Measurements from ENCODE around the gene UGP2. TPM values are rescaled to one million over a fixed set of nuclear protein-coding genes. Genes with fewer than 3 reads are reported as not detected.
"Not testable (repeated sequence)": the region's sequence is repeated elsewhere in the genome, so short reads cannot be mapped to it uniquely, and the experiment has no call there.

UGP2 gene
- total RNA-seq, 1 donor from 2014 or later = 236 TPM

DNA sequence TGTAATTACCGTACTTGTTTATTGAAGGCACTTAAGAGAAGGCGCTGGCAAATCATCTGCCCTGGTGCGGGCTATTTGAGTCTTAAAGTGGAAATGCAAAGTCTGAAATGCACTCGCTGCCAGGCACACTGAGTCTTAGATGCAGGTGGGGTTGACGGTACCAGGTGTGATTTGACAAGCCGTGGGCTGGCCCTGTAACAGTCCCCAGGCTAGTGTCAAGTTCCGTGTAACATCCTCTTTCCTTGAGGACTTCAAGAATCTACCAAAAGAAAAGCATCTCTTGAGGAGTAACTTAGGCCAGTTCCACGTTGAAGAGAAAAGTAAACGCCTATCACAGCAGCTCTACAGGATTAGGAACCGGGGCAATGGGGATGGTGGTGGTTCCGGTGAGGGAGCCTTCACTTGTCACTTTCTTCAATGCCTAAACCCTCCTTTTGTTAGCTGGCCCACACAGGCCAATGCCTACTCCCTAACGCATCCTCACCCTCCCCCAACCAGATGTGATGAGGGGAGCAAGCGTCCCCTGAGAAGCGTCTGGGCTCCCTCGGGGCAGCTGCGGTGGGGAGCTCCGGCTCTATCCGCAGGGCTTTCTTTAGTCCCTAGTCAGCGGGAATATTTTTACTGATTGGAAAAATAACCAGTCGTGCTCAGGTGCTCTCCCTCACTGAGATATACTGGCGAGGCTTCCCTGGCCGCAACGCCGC lies 1.5 kb upstream of the UGP2 start:
- DNase-seq (ENCODE audit: low read depth) = no peak

DNA sequence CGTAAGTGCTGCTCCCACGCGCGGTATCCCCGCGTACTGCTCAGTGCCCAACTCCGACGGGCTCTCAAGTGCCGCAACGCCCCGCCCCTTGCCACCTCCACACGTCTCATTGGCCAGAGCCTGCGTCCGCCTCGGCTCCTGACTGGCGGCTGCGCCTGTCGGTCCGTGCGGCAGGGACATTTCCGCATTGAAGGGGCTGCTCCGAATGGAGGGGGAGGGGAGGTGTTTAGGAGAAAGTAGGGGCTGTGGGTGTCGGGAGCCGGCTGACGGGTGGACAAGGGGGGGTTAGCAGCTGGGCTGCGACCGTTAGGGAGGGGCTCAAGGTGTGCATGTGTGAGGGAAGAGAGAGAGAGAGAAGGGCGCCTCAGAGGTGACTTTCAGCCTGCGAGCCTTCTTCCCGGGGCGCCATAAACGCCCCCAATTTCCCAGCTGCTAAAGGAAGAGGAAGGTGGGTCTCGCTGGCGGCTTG lies 877 bp upstream of the UGP2 start:
- peak; percentile 94 for DNase-seq (ENCODE audit: low read depth)

DNA sequence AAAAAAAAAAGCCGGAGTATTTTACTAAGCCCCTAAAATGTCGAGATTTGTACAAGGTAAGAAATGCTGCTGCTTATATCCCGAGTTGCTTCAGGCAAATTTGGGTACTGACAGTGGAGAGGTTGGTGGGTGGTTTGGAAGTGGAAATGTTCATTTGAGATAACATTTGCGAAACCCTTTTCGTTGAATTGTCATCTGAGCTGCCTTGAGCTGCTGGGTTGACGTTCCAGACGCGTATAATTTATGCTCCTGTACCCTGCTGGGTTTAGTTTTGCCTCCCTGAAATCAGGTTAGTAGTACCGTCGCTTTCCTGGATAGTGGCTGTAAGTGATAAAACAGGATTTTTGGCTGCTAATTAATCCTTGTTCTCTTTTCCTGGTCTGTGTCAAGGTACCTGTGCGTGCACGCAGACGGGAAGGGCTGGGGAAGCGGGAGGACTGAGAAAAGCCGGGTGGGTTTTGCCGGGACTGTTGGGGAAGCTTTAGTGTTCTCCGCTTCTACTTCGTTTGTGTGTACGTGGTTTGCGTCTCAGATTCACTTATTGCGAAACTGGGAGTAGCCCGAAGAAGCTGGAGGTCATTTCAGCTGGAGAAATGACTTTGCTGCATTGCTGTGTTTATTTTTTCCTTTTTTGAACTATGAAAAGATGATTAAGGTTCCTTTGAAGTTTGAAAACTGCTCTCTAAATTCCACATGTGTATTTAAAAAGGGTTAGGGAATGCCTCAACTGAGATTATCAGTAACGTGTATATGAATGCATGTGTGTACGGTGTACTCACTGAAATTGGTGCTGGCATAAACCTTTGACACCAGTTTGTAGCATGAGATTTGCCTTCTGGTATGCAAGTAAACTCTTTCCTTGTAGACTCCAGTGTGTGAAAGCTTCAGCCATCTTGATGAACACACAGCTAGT lies 709 bp downstream of the UGP2 start:
- DNase-seq (ENCODE audit: low read depth) = peak; percentile 64

DNA sequence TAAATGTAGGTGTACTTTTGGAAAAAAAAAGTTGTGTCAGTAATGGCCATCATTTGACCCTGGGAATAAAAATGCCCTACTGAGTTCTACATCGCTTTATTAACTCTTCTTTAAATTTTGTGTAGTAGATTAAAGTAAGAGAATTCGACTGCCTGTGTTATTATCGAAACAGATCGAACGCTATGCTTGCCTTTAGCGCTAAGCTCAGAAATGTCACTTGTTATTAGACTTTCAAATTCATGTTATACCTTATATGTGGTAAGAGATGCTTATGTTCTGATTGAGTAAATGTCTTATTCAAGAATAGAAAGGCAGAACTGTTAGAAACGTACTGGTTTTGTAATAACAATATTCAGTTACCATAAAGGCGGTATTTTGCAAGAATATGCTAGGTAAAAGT lies 1.4 kb downstream of the UGP2 start:
- no peak for DNase-seq (ENCODE audit: low read depth)

DNA sequence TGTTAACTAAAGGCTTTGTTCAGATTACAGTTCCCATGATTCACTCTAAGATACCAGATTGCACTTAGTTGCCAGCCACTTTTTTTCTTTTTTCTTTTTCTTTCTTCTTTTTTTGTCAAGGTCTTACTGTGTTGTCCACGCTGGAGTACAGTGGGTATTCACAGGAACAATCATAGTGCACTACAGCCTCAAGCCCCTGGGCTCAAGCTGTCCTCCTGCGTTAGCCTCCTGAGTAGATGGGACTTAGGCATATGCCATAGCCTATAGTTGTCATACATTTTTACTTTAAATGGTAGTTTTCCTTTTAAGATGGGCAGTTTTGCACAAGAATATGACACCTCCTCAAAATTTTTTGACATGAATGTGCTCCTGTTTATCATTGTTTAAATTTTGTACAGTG lies 2.1 kb downstream of the UGP2 start:
- no peak for DNase-seq (ENCODE audit: low read depth)

DNA sequence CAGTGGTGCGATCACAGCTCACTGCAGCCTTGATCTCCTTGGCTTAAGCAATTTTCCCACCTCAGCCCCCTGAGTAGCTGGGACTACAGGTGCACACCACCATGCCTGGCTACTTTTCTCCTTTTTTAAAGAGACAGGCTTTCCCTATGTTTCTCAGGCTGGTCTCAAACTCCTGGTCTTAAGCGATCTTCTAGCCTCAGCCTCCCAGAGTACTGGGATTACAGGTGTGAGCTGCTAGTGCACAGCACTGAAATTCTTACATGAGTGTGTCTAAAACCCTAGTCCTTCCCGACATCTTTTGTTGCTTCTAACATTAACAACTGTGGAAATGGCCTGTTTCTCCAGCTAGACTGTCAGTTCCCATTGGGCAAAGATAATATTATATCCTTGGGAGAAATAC lies 2.9 kb downstream of the UGP2 start:
- DNase-seq (ENCODE audit: low read depth) = no peak

DNA sequence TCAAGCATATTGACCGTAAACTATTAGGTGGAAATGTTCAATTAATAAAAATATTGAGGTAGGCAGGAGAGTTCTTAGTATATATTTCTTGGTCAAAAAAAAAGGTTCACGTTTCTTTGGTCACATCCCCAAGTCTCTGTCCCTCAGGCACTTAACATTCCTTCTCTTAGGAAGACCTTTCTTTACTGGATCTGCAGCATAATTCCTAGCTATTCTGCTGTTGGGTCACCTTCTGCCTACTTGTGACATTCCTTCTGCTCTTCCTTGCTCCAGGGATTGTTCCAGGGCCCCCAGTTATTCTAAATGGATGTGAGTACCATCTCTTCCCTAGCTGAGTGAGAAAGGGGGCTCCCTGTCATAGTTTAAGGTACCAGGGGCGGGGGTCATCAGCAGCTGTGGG lies 4.2 kb downstream of the UGP2 start:
- DNase-seq (ENCODE audit: low read depth) = no peak

DNA sequence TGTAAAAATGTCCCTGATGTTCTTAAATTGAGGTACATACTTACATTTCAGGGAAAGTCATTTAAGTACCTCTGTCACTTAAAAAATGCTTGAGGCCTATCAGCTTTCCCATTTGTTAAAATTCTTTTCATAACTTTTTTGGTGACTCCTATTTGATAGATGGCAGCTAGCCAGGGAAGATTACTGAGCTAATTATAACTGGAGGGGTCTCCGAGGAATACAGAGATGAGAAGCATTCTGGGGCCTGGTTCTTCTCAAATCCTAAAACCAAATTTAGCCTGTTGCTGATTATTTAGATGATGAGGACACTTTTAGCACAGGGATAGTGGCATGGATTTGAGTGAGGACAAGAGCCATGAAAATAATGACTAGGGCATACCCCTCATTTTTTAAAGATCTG lies 4.8 kb downstream of the UGP2 start:
- DNase-seq (ENCODE audit: low read depth) = no peak

DNA sequence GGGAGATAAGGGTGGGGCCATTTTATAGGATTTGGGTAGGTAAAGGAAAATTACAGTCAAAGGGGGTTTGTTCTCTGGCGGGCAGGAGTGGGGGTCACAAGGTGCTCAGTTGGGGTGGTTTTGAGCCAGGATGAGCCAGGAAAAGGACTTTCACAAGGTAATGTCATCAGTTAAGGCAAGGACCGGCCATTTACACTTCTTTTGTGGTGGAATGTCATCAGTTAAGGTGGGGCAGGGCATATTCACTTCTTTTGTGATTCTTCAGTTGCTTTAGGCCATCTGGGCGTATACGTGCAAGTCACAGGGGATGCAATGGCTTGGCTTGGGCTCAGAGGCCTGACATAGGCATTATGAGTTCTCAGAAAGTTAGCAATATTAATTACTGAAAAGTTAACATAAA lies 5.9 kb downstream of the UGP2 start:
- not testable (repeated sequence) for DNase-seq (ENCODE audit: low read depth)

DNA sequence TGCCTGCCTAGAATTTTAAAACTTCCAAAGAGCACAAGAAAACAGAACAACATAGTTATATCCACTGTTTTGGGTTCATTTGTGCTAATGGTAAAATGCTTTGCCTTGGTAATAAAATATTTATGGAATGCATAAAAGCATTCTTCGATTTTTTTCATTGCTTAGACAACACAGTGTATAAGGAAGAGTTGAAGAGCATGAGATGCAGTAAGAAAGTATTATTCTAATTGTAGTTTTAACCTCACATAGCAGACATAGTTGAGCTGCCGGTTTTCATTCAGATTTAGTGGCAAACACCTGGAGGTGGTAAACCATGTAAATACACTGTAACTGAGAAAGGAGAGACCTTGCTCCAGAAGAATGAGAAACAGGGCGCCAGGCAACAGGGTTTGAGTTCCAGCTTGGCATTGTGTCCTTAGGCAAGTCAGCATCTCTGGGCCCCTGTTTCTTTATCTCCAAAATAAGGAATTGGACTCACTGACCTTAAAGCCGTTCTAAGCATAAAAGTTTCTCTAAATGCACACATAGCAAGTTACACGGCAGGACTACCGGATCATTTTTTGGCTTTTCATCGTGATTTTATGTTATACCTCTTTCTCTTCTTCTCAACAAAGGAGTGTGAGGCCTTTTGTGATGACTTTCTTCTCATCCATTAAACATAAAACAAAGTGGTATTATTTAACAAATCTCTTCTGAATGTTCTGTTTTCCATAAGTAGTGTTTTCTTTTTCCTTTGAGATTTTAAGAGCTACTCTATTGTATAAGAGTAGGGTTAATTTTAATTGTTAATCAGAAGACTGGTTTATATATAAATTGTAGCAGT lies 7.9 kb downstream of the UGP2 start:
- DNase-seq (ENCODE audit: low read depth) = peak; percentile 43

DNA sequence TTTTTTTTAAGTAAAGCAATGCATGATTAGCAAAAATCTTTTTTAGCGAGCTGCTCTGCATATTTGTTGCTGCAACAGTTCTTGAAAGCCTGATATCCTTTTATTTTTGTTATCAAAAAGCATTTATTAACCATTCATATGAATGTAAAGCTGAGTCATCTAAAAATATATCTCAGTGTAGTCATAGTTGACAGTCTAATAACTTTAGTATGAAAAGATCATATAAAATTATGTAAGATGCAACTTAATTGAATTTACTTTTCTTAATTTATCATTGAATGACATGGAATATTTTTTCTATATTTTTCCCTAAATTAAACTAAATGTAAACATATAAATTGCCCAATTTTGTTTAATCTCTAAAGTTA lies 8.5 kb downstream of the UGP2 start:
- DNase-seq (ENCODE audit: low read depth) = no peak

DNA sequence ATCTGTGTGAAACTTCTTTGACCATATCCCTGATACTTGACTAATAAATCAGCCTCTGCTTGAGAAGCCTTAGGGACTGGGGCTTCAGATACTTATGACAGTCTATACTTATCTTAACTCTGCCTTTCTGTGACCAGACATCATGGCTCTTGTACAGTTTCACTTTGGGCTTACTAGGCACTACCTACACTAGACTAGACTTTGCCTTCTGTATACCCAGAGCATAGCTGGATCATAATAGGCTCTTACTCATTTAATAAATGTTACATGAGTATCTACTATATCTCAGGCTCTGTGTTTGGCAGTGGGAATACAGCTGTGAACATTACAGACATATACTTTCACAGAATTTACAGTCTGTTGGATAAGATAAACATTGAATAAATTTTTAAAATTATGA lies 9.0 kb downstream of the UGP2 start:
- DNase-seq (ENCODE audit: low read depth) = no peak

DNA sequence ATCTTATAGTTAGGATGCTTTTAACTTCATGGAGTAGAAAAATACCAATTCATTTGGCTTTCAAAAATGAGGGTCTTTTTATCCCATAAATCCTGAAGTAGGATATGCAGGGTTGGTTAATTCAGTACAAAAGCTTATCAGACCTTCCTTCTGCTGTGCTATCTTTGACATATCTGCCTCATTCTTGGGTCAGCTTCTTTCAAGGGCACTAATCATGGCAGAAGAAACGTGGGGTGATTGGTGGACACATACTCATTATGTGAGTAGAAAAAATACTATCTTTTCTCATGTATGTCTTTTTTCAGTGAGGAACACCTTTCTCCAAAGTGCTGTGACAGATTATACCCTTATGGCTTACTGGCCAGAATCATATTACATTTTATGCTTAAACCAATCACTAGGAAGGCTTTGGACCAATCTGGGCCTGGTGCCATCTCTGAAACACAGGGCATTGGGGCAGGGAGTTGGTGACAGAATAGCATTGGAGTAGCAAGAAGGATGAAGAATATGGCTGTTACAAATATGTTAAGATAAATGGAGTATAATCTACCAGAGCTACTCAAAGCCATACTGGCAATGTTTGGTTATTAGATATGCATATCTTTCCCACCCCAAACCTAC lies 10.1 kb downstream of the UGP2 start:
- DNase-seq (ENCODE audit: low read depth) = no peak

DNA sequence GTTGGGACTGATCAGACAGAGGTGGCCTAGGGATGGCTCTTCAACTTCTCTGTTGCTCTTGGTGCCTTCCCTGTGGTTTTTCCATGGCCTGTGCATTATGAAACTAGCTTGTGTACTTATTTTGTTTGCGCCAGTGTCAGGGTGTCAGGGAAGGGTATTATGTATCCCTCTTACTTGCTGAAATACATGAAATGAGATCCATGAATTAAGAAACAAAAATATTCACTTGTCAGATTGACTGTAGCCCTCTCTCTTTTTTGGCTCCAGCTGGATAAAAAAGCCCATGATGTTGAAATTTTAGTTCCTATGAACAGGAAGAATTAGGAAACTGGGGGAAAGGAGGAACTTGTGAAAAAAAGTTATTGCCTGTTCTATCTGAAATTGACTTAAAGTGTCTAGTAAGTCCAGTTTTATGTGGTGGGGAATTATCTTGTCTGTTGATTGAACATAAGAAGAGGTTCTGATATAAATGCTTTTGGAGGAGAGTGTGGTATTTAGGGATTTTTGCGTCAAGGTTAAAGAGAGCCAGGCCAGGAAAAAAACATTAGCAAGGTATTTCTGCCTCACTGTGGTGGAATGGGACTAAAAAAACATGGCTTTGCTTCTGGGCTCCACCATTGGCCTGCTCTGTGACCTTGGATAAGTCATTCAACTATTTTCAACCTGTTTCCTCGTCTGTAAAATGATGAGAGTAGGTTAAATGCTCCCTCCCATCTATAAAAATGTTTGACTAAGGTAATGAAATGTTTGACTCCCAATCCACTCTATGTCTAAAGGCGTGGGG lies 12.0 kb downstream of the UGP2 start:
- DNase-seq (ENCODE audit: low read depth) = no peak

DNA sequence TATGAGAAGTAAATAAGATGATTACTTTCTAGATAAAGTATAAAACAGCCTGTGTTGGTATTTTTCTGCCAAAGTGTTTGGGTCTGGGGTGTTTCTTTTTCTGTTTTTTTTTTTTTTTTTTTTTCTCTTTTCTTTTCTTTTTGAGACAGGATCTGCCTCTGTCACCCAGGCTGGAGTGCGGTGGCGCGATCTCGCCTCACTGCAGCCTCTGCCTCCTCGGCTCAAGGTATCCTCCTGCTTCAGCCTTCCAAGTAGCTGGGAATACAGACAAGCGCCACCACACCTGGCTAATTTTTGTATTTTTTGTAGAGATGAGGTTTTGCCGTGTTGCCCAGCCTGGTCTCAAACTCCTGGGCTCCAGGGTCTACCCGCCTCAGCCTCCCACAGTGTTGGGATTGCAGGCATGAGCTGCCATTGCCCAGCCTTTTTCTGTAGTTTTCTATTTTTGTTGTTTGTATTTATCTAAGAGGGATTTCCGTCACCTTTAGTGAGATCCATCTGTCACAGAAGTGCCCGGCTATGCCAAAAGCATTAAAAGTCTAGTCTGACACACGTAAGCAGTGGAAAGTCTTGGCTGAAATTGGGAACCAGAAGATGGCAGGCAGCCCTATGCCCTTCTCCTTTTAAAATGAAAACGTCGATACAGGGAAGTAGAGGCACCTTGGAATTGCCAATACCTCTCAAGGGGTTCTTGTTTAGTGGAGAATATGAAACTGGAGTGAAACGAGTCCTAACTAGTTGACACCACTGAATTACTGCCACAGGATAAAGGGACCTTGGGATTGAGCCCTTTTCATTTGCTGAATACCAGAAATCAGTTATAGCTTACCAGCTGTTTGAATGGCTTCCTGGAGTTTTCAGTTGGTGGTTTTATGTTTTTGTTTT lies 14.0 kb downstream of the UGP2 start:
- no peak for DNase-seq (ENCODE audit: low read depth)

DNA sequence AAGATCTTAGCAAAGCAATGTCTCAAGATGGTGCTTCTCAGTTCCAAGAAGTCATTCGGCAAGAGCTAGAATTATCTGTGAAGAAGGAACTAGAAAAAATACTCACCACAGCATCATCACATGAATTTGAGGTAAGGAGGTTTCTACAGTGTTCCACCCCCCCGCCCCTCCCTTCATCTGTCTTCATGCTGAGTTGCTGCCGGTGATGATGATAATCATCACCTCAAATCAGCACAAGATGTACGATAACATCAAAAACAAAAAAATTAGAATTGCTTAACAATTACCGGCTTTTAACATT lies 14.6 kb downstream of the UGP2 start:
- DNase-seq (ENCODE audit: low read depth) = no peak

DNA sequence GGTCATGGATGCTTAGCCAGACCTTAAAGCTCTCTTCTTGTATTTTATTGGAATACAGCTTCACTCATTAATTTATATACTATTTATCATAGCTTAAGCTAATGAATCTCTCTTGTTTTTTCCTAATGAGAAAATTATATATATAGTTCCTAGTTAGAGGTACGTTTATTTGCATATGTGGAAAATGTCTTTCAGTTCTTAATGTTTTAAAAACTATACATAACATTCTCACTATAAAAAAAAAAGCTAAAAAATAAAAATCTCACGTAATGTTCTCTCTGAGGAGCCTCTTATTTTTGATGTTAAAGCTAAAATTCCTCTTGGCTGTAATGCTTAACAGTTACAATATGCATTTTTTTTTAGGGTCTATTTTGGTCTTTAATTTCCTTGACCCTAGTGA lies 16.6 kb downstream of the UGP2 start:
- no peak for DNase-seq (ENCODE audit: low read depth)

DNA sequence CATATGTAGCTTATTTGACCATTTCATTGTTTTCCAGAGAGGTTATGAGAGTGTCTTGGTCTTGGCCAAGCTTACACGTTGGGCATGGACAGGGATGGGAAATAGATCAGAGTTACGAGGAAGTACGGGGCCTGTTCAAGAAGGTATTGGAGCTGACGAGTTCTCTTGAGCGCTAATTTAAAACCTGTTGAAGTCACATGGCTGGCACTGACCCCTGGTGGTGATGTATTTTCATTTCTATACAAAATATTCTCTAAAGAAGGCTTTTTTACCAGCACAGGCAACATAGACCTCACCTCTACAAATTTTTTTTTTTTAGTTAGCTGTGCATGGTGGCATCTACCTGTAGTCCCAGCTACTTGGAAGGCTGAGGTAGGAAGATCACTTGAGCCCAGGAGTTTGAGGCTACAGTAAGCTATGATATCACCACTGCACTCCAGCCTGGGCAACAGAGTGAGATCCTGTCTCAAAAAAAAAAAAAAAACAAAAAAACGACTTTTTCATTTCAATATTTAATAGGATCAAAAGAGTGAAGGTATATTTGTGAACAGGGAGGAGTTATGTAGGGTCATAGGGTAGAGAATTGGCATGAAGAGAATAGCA lies 19.6 kb downstream of the UGP2 start:
- DNase-seq (ENCODE audit: low read depth) = peak; percentile 60

DNA sequence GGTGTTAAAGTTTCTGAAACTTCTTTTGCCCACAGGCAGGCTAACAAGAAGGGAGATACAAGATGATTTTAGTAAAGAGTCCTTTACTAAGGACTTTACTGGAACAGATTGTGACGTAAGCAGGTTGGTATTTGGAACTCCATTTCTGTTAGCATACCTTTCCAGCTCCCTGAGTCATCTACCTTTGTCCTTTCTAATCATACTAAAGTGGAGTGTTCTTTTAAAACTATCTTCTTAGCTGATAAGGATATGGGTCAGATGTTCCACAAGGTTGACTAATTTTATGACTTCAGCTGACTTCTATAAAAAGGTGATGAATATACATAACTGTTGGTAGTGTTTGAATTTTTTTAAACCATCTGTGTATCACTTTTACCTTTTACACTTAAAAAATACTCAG lies 21.1 kb downstream of the UGP2 start:
- DNase-seq (ENCODE audit: low read depth) = peak; percentile 82

DNA sequence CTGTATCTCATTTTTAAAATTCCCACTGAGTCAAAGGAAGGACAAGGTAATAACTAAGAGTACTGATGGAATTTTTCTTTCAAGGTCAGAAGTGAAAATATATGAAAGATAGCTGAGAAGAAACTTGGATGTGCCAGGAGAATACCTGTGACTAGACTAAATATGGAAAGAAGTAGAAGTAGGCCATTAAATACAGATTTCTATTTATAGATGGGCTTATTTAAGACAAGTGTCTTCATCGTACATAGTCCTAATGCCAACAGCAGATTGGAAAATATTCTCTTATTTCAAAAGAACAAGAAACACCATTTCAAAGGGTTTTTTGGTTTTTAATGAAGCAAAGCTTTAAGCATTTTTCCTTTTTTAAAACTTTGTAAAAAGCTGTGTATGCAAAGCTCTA lies 22.0 kb downstream of the UGP2 start:
- no peak for DNase-seq (ENCODE audit: low read depth)
